ENCODE data around the gene DBNDD1. TPM values are rescaled to one million over a fixed set of nuclear protein-coding genes. Genes with fewer than 3 reads are reported as not detected.

The DBNDD1 gene
- total RNA-seq, 1 experiment from 2014 or later: 60.2 TPM

DNA sequence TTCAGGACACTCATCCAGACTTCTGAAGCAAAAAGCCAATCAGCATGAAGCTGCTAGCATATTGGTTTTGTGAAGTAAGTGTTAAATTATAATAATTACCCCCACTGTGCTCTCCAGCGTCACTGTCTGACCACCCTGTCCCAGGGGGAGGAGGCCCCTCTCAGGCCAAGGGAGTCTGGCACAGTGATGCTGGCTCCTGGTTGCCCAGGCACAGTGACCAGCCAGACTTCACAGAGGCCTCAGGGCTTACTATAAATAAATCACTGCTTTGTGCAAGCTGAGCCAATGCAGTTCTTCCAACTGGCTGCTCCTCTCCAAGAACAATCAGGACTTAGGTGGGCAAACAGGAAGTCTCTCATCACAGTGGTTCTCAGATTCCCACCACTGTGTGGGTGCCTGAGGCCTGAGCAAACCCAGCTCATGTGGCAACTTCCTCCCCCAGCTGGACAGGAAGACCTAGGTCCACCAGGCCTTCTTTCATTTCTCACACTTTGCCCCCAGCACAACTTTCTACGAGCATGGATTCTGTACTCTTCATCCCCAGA is 1.7 kb upstream of the DBNDD1 start:
- peak overlapping the region; percentile 66 to 85 for H3K4me3 ChIP-seq (replicated peaks in 1 of 2; ENCODE audit: low read depth in 1 of 2, low read length in 2 of 2)
- DNase-seq (ENCODE audit: low read depth, low spot score) (no peak), ATAC-seq (no peak)
- ChIA-PET RAD21 (ENCODE audit: low non-redundant PET in 1 of 2, low total read pairs in 2 of 2, uncharacterized antibody in 2 of 2, unreplicated experiment in 2 of 2) (interaction anchor here in 1 of 2 experiments (0.6 kb wide), 1 partner anchor 315 kb away, joined by 3 read pairs; no protein-coding TSS in a partner anchor), CTCF (interaction anchor here (1.3 to 2.0 kb wide), 5 partner anchors 22 to 315 kb away, joined by 3 to 6 read pairs (median 6); partner anchors contain the start of gene TUBB3), POLR2A (interaction anchor here (1.1 kb wide), 1 partner anchor 97 kb away, joined by 10 read pairs; no protein-coding TSS in a partner anchor)
- H4K20me1 ChIP-seq (ENCODE audit: insufficient read depth): no peaks in the 10 kb centered on the region
- H3K4me2 ChIP-seq (ENCODE audit: low read length): peak overlapping the region; percentile 94
- no peaks in the 10 kb centered on the region for H3K9me3 ChIP-seq (ENCODE audit: control insufficient read depth in 1 of 2, insufficient read depth in 1 of 2, low read depth in 1 of 2, low read length in 2 of 2)
- TF ChIP-seq, protein P1, sequence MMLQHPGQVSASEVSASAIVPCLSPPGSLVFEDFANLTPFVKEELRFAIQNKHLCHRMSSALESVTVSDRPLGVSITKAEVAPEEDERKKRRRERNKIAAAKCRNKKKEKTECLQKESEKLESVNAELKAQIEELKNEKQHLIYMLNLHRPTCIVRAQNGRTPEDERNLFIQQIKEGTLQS (IDR thresholded peaks at IDR 0.05): no peak
- TF ChIP-seq SIN3A (IDR thresholded peaks at IDR 0.05; ENCODE audit: low read depth): no peak
- peaks cover 72% of the 10 kb centered on the region for H3K79me2 ChIP-seq (ENCODE audit: insufficient read depth, low read length)
- H3K27me3 ChIP-seq (ENCODE audit: insufficient read depth, low read length): no peaks in the 10 kb centered on the region
- H3K9ac ChIP-seq (ENCODE audit: low read length): peak overlapping the region; percentile 91
- H3K9me2 ChIP-seq (ENCODE audit: insufficient read depth): no peaks in the 10 kb centered on the region
- no peak overlapping the region for H2AFZ ChIP-seq (ENCODE audit: low read depth, low read length, poor library complexity, severe bottlenecking)
- H3K27ac ChIP-seq (ENCODE audit: low read depth, low read length): peak overlapping the region; percentile 78
- no TSS peak for BruUV-seq (replicated peaks)
- peaks cover 3% of the 10 kb centered on the region in 2 experiments; a peak in 1 of 4 replicates for H3K36me3 ChIP-seq (ENCODE audit: control insufficient read depth in 1 of 2, insufficient read depth in 2 of 2, low read length in 2 of 2)
- intact Hi-C loops (cut with micrococcal nuclease): no loop called here
- H3K4me1 ChIP-seq (ENCODE audit: control insufficient read depth in 1 of 2, insufficient read depth in 2 of 2, low read length in 2 of 2): peaks cover 32 to 47% of the 10 kb centered on the region in 2 experiments

DNA sequence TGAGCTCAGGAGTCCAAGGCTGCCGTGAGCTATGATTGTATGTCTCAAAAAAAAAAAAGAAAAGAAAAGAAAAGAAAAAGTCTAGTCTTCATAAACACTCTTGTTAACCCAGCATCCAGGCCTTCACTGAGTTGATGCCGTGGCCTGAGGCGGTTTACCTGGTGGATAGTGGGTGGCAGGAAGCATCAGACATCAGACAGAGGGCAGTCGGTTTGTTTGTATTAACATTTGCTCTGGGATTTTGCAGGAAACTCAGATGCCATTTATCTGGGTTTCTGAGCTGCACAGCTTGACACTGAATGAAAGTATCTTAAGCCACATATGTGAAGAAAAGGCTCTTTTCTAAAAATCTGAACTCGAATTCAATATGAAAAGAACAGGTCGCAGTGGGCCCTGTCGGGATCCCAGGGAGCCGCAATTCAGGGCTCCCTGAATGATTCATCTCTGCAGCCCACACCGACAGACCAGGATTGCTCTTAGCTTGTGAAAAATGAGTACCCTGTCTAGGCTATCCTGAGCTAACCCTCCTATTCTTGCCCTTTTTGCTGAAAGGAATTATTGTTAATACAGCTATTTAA is 1.1 kb upstream of the DBNDD1 start:
- POLR2A ChIA-PET: interaction anchor here (1.1 kb wide), 1 partner anchor 96 kb away, joined by 10 read pairs; no protein-coding TSS in a partner anchor
- H3K9me3 ChIP-seq (ENCODE audit: control insufficient read depth in 1 of 2, insufficient read depth in 1 of 2, low read depth in 1 of 2, low read length in 2 of 2): no peaks in the 10 kb centered on the region
- H3K79me2 ChIP-seq (ENCODE audit: insufficient read depth, low read length): peaks cover 73% of the 10 kb centered on the region
- intact Hi-C loops (cut with micrococcal nuclease): no loop called here
- peak overlapping the region; percentile 78 for H3K27ac ChIP-seq (ENCODE audit: low read depth, low read length)
- TF ChIP-seq POLR2AphosphoS5 (IDR thresholded peaks at IDR 0.05; ENCODE audit: low read depth, low read length) (no peak), CEBPB (IDR thresholded peaks at IDR 0.05; ENCODE audit: low read depth) (no peak), RAD21 (IDR thresholded peaks at IDR 0.05; ENCODE audit: low read depth) (no peak), ZFX (IDR thresholded peaks at IDR 0.05) (no peak), TCF7L2 (IDR thresholded peaks at IDR 0.05; ENCODE audit: borderline replicate concordance, extremely low read depth, insufficient read depth, insufficient read length) (no peak), ZNF274 (IDR thresholded peaks at IDR 0.05; ENCODE audit: low read depth, low read length) (no peak), JUND (IDR thresholded peaks at IDR 0.05) (no peak), SIN3A (IDR thresholded peaks at IDR 0.05; ENCODE audit: low read depth) (no peak), EZH2phosphoT487 (IDR thresholded peaks at IDR 0.05; ENCODE audit: borderline replicate concordance) (no peak), ELF1 (IDR thresholded peaks at IDR 0.05; ENCODE audit: borderline replicate concordance, low read depth) (no peak), EGR1 (IDR thresholded peaks at IDR 0.05; ENCODE audit: low read depth) (no peak), EZH2 (IDR thresholded peaks at IDR 0.05) (no peak), FOSL1 (IDR thresholded peaks at IDR 0.05; ENCODE audit: low read depth) (no peak)
- TF ChIP-seq, protein P1 (IDR thresholded peaks at IDR 0.05): no peak
- TF ChIP-seq, protein P2, sequence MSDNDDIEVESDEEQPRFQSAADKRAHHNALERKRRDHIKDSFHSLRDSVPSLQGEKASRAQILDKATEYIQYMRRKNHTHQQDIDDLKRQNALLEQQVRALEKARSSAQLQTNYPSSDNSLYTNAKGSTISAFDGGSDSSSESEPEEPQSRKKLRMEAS (IDR thresholded peaks at IDR 0.05): no peak
- TF ChIP-seq, protein P3, sequence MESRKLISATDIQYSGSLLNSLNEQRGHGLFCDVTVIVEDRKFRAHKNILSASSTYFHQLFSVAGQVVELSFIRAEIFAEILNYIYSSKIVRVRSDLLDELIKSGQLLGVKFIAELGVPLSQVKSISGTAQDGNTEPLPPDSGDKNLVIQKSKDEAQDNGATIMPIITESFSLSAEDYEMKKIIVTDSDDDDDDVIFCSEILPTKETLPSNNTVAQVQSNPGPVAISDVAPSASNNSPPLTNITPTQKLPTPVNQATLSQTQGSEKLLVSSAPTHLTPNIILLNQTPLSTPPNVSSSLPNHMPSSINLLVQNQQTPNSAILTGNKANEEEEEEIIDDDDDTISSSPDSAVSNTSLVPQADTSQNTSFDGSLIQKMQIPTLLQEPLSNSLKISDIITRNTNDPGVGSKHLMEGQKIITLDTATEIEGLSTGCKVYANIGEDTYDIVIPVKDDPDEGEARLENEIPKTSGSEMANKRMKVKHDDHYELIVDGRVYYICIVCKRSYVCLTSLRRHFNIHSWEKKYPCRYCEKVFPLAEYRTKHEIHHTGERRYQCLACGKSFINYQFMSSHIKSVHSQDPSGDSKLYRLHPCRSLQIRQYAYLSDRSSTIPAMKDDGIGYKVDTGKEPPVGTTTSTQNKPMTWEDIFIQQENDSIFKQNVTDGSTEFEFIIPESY (IDR thresholded peaks at IDR 0.05; ENCODE audit: extremely low read depth, insufficient replicate concordance, low read length): no peak
- ATAC-seq (no peak), DNase-seq (ENCODE audit: low read depth, low spot score) (no peak)
- H3K4me3 ChIP-seq (replicated peaks in 1 of 2; ENCODE audit: low read depth in 1 of 2, low read length in 2 of 2): peak overlapping the region; percentile 66 to 85
- H3K4me2 ChIP-seq (ENCODE audit: low read length): peak overlapping the region; percentile 94
- BruUV-seq (replicated peaks): TSS peak; percentile 39
- peaks cover 32 to 45% of the 10 kb centered on the region in 2 experiments for H3K4me1 ChIP-seq (ENCODE audit: control insufficient read depth in 1 of 2, insufficient read depth in 2 of 2, low read length in 2 of 2)
- no peaks in the 10 kb centered on the region for H4K20me1 ChIP-seq (ENCODE audit: insufficient read depth)
- H3K9ac ChIP-seq (ENCODE audit: low read length): peak overlapping the region; percentile 91
- no peaks in the 10 kb centered on the region for H3K27me3 ChIP-seq (ENCODE audit: insufficient read depth, low read length)
- RAD21 ChIA-PET (ENCODE audit: low non-redundant PET in 1 of 2, low total read pairs in 2 of 2, uncharacterized antibody in 2 of 2, unreplicated experiment in 2 of 2): interaction anchor here in 1 of 2 experiments (0.6 kb wide), 1 partner anchor 314 kb away, joined by 3 read pairs; no protein-coding TSS in a partner anchor
- H3K9me2 ChIP-seq (ENCODE audit: insufficient read depth): no peaks in the 10 kb centered on the region
- peak overlapping the region; percentile 10 for H2AFZ ChIP-seq (ENCODE audit: low read depth, low read length, poor library complexity, severe bottlenecking)
- CTCF ChIA-PET: interaction anchor here (0.7 to 2.0 kb wide), 7 partner anchors 10 to 315 kb away, joined by 3 to 6 read pairs (median 5); partner anchors contain the start of genes MC1R and TUBB3
- peaks cover 4 to 8% of the 10 kb centered on the region in 2 experiments; a peak in 1 of 4 replicates for H3K36me3 ChIP-seq (ENCODE audit: control insufficient read depth in 1 of 2, insufficient read depth in 2 of 2, low read length in 2 of 2)
